HEK293T (cell line): ENCODE results near the gene LTBP1.

Source experiments
- CTCF ChIA-PET: fragments of 350-600 bp; formaldehyde crosslinking; extraction: SDS; loops from one replicate; lab custom pipeline; 2021; ENCODE audit warnings: antibody characterized with exemption, inconsistent platforms; lab: Yijun Ruan, JAX
- POLR2A ChIA-PET: fragments of 350-600 bp; formaldehyde crosslinking; extraction: SDS; loops from one replicate; lab custom pipeline; 2020; ENCODE audit warnings: antibody characterized with exemption, inconsistent platforms; lab: Yijun Ruan, JAX
- DNase-seq: peaks from one replicate; pipeline ENCODE4 v3.0.0; 2012; ENCODE audit warnings: mixed read lengths; ENCODE audit errors: extremely low spot score
- ARNT ChIP-seq: fragments of 450-650 bp; IDR thresholded peaks from 2 replicates; pipeline ENCODE4 v1.6.1; 2017; ENCODE audit warnings: mild to moderate bottlenecking
- BHLHE40 ChIP-seq: fragments of 450-650 bp; IDR thresholded peaks from 2 replicates; pipeline ENCODE4 v1.6.1; 2016; ENCODE audit warnings: mild to moderate bottlenecking, moderate library complexity, borderline replicate concordance
- CTBP1 ChIP-seq: fragments of 450-650 bp; IDR thresholded peaks from 2 replicates; pipeline ENCODE4 v1.6.1; 2016; ENCODE audit warnings: borderline replicate concordance
- ELF4 ChIP-seq: fragments of 450-650 bp; IDR thresholded peaks from 2 replicates; pipeline ENCODE4 v1.6.1; 2017; ENCODE audit warnings: antibody characterized with exemption
- FOXA1 ChIP-seq: fragments of 450-650 bp; IDR thresholded peaks from 2 replicates; pipeline ENCODE4 v1.6.1; 2016; ENCODE audit warnings: mild to moderate bottlenecking
- FOXK2 ChIP-seq: fragments of 450-650 bp; IDR thresholded peaks from 2 replicates; pipeline ENCODE4 v1.6.1; 2016; ENCODE audit warnings: mild to moderate bottlenecking
- FOXM1 ChIP-seq: fragments of 450-650 bp; IDR thresholded peaks from 2 replicates; pipeline ENCODE4 v1.6.1; 2017; ENCODE audit warnings: mild to moderate bottlenecking, borderline replicate concordance
- HDGF ChIP-seq: fragments of 450-650 bp; IDR thresholded peaks from 2 replicates; pipeline ENCODE4 v1.6.1; 2017; ENCODE audit warnings: antibody characterized with exemption, borderline replicate concordance
- L3MBTL2 ChIP-seq: fragments of 450-650 bp; conservative IDR thresholded peaks from 2 replicates; pipeline ENCODE4 v1.6.1; 2016; ENCODE audit warnings: mild to moderate bottlenecking
- LEF1 ChIP-seq: fragments of 450-650 bp; IDR thresholded peaks from 2 replicates; pipeline ENCODE4 v1.6.1; 2017; ENCODE audit warnings: mild to moderate bottlenecking, borderline replicate concordance
- NFRKB ChIP-seq: fragments of 450-650 bp; IDR thresholded peaks from 2 replicates; pipeline ENCODE4 v1.6.1; 2016; ENCODE audit warnings: mild to moderate bottlenecking, moderate library complexity
- SP1 ChIP-seq: fragments of 450-650 bp; IDR thresholded peaks from 2 replicates; pipeline ENCODE4 v1.6.1; 2017
- SUZ12 ChIP-seq: fragments of 450-650 bp; IDR thresholded peaks from 2 replicates; pipeline ENCODE4 v1.6.1; 2016; ENCODE audit warnings: mild to moderate bottlenecking
- TARDBP ChIP-seq: fragments of 450-650 bp; IDR thresholded peaks from 2 replicates; pipeline ENCODE4 v1.6.1; 2016
- ZNF384 ChIP-seq: fragments of 450-650 bp; IDR thresholded peaks from 2 replicates; pipeline ENCODE4 v1.6.1; 2016
- TF ChIP-seq, protein P1 (sequence below): fragments of 450-650 bp; IDR thresholded peaks from 2 replicates; pipeline ENCODE4 v1.6.1; 2016

LTBP1 gene

DNA sequence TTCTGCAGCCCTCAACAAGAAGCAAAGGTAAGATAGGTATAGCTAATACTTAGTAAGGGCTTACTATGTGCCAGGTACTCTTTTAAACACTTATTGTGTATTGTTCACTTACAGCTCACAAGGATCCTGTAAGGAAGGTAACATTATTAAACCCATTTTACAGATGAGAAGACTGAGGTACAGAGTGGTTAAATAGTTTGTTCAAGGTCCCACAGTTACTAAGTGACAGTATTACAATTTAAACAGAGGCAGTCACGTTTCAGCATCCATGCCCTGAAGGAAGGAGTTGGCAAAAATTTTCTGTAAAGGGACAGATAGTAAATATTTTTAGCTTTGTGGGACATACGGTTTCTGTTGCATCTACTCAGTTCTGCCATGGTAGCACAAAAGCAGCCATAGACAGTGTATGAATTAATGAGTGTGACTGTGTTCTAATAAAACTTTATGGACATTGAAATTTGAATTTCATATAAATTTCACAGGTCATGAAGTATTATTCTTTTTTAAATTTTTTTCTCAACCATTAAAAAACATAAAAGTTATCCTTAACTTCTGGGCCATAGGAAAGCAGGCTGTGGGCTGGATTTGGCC, 75.7 kb downstream of the LTBP1 start:
- DNase-seq = no peak
- TF ChIP-seq SP1 (no peak), CTBP1 (no peak), NFRKB (no peak), ARNT (no peak), L3MBTL2 (no peak), FOXK2 (no peak), ZNF384 (no peak), SUZ12 (no peak), FOXA1 (no peak), LEF1 (no peak), HDGF (no peak), TARDBP (no peak), ELF4 (no peak), BHLHE40 (no peak), FOXM1 (no peak)
- TF ChIP-seq, protein P1, sequence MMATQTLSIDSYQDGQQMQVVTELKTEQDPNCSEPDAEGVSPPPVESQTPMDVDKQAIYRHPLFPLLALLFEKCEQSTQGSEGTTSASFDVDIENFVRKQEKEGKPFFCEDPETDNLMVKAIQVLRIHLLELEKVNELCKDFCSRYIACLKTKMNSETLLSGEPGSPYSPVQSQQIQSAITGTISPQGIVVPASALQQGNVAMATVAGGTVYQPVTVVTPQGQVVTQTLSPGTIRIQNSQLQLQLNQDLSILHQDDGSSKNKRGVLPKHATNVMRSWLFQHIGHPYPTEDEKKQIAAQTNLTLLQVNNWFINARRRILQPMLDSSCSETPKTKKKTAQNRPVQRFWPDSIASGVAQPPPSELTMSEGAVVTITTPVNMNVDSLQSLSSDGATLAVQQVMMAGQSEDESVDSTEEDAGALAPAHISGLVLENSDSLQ = no peak
- POLR2A ChIA-PET = no interaction called here
- CTCF ChIA-PET = interaction anchor here (1.1 kb wide), 1 partner anchor 11 kb away, joined by 3 read pairs; no protein-coding TSS in a partner anchor

DNA sequence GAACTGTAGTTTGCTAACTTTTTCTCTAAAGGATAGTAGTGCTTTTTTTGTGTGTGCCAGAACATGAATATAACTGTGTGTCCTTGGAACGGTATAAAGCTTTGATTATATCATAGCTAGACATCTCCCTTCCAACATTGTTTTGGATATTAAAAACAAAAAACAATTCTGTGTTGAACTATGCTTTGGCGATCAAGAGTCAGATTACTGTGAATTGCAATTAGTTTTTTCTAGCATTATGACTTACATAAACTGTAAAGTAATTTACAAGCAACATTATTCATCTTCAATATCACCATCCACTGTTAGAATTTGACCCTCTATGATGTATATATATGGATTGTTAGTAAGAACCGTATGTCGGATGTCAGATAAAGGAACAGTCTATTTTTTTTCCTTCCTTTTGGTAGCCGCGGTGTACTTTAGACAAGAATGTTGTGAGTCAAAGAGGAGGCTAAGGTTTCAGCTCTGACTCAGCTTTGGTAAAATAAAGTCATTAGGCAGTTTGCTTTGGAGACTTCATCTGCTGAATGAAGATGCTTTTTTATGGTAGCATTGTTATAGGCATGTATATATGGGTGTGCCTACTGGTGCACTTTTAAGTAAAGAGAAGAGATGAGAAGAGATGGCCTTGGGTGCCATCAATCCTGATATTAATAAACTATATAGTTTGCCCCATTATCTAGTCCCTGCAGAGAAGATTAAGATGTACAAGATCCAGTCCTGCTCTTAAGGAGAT, 76.4 kb downstream of the LTBP1 start:
- POLR2A ChIA-PET = no interaction called here
- no peak for DNase-seq
- no peak for TF ChIP-seq NFRKB
- CTCF ChIA-PET = interaction anchor here (0.6 kb wide), 1 partner anchor 142 kb away, joined by 3 read pairs; no protein-coding TSS in a partner anchor

DNA sequence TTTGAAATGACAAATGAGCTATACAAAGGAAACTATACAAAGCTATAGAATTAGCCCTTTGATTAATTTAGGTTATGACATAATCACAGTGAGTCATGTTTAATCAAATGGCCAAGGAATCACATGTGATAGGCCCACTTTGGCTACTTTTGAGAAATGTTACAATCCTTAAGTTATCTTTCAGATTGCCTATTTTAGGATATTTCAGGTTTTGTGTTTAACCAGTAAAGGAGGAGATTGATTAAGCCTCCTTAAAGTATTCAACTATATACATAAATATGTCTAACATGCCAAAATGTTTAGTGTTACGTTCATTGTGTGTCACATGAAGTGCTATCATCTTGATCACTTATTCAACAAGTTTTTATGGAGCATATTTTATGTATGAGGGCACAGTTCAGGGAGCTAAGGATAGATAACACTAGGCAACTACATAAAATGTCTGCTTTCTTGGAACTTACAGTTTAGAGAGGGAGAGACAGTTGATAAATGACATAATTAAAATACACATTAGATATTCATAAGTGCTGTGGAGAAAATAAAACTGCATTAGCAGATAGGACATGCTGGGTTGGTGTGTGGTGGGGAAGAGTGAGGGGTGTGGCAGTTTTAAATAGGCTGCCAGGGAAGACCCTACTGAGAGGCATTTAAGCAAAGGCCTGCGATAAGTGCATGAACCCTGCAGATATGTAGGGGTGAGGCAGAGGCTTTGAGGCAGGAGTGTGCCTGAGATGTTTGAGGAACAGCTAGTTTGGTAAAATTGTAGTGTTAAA, 77.2 kb downstream of the LTBP1 start:
- TF ChIP-seq L3MBTL2 = no peak
- TF ChIP-seq, protein P1 = peak; percentile 57
- CTCF ChIA-PET = interaction anchor here (0.6 kb wide), 1 partner anchor 141 kb away, joined by 3 read pairs; no protein-coding TSS in a partner anchor
- DNase-seq = no peak
- POLR2A ChIA-PET = no interaction called here

DNA sequence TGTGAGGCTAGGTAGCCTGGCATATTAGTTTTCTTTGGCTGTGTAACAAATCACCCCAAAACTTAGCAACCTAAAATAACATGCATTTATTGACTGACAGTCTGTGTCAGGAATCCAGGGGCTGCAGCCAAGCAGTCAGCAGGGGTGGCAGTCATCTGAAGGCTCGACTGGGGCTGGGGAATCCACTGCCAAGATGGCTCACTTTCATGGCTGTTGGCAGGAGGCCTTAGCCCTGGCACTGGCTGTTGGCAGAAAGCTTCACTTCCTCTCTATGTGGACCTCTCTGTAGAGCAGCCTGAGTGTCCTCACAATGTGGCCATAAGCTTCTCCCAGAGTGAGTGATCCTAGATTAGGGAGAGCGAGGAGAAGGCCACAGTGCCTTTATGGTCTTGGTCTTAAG, 78.0 kb downstream of the LTBP1 start:
- no peak for DNase-seq
- TF ChIP-seq CTBP1 (no peak), LEF1 (no peak), ARNT (no peak), FOXM1 (no peak), TARDBP (no peak), SUZ12 (no peak)
- ChIA-PET CTCF (interaction anchor here (0.6 kb wide), 1 partner anchor 8 kb away, joined by 3 read pairs; no protein-coding TSS in a partner anchor), POLR2A (no interaction called here)

DNA sequence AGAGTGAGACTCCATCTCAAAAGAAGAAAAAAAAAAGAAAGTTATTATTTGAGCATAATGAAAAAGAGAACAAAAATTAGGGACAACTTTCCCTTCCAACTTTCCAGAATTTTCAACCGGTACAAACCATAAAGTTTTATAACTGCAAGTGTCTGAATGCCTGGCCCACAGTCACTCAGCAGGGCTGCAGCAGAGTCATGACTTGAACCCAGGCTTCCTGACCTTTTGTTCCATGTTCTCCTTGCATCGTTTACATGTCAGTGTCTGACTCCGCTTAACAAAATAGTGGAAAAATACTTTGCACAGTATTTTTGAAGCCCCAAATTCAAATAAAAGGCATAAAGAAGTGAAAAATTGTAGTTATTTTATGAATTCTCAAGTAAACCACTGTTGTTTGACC, 82.7 kb downstream of the LTBP1 start:
- TF ChIP-seq ZNF384 (no peak), TARDBP (no peak), FOXK2 (no peak), SUZ12 (no peak), LEF1 (no peak), ARNT (no peak), SP1 (no peak), CTBP1 (no peak), ELF4 (no peak), FOXM1 (no peak), BHLHE40 (no peak), L3MBTL2 (no peak), FOXA1 (no peak), HDGF (no peak), NFRKB (no peak)
- TF ChIP-seq, protein P1 = no peak
- ChIA-PET POLR2A (no interaction called here), CTCF (no interaction called here)
- DNase-seq = no peak

DNA sequence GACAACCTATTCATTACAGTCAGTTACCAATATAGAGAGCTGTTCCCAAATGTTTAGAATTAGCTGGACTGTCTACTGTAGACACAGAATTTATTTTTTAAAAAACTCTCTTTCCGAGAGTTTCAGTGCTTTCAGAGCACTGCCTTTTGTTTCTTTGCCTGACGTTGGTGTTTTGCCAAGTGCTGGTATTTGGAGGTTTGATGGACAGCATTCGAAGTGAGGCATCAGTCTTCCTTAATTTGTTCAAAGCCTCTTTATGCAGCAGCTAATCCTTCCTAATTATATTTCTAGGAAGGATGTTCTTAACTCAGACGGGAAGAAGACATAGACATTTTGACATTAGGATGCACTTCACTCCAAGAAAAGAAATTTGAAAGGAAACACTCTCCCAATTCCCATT, 83.2 kb downstream of the LTBP1 start:
- CTCF ChIA-PET = no interaction called here
- no peak for DNase-seq
- TF ChIP-seq NFRKB (no peak), ELF4 (no peak), CTBP1 (no peak), ZNF384 (no peak), HDGF (no peak), BHLHE40 (no peak), L3MBTL2 (no peak), FOXM1 (no peak)
- TF ChIP-seq, protein P1 = peak; percentile 12; the same call in 1 of the 2 replicates
- POLR2A ChIA-PET = no interaction called here
